Measurements from ENCODE around the gene TNFRSF1A.

- TF ChIP-seq CTCF (IDR thresholded peaks at IDR 0.05) (no peak), POLR2A (IDR thresholded peaks at IDR 0.05) (no peak)
Observed at GRCh38 chr12:6356374-6356820, 14.5 kb upstream of the TNFRSF1A start.
